Astrocyte of the cerebellum (primary cell): ENCODE data around the gene DISP3.

ENCODE experiments used
- DNase-seq: peaks from one replicate; pipeline ENCODE4 v3.0.0-alpha.2; 2011; ENCODE audit warnings: low read depth
- H3K4me3 ChIP-seq: 2 replicates; pipeline ENCODE4 v1.5.1; 2011; ENCODE audit warnings: mild to moderate bottlenecking, low read depth, low read length, moderate library complexity
- CTCF ChIP-seq: IDR thresholded peaks from 2 replicates; pipeline ENCODE4 v1.5.1; 2012; ENCODE audit warnings: low read length, low read depth, moderate library complexity, mild to moderate bottlenecking; ENCODE audit errors: missing control alignments
- in situ Hi-C: cut with HindIII; loops from 2 replicates; pipeline ENCODE4 v1.10.0; 2017; ENCODE audit warnings: low sequenced_read_pairs

The DISP3 gene

DNA sequence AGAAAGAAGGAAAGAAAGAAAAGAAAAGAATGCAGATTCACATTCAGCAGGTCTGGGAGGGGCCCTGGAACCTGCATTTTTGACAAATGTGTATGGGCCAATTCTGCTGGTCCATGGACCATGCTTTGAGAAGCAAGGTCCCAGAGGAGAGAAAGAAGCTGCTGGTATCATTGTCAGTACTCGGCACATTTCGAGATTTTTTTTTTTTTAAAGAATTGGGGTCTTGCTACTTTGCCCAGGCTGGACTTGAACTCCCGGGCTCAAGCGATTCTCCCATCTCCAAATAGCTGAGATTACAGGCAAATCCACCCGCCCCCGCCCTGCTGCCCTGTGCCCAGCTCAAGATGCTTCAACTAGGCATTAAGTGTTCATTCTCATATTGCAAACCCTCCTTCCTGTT lies 13.6 kb upstream of the DISP3 start:
- H3K4me3 ChIP-seq, result no peak overlapping the region
- DNase-seq, result no peak
- in situ Hi-C loops, result no loop called here
- no peak for TF ChIP-seq CTCF

DNA sequence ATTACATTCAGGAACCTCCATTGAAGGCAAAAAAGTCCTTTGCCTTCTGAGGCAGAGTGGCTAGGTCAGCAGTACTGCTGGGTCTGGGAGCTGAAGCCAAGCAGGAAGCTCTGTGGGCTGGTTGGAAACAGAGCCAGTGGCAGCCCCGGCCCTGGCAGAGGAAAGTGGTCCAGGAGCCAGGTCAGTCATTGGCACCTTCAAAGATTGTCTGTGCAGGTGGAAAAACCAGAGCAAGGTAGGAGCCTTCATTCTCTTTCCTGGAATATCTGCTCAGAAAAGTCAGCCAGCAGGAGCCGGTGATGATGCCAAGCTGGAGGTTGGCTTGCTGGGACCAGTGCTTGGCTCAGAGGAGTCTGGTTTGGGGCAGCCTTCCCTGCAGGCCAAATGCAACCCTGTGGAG lies 12.5 kb upstream of the DISP3 start:
- TF ChIP-seq CTCF, result no peak
- in situ Hi-C loops, result no loop called here
- no peak for DNase-seq
- H3K4me3 ChIP-seq, result no peak overlapping the region

DNA sequence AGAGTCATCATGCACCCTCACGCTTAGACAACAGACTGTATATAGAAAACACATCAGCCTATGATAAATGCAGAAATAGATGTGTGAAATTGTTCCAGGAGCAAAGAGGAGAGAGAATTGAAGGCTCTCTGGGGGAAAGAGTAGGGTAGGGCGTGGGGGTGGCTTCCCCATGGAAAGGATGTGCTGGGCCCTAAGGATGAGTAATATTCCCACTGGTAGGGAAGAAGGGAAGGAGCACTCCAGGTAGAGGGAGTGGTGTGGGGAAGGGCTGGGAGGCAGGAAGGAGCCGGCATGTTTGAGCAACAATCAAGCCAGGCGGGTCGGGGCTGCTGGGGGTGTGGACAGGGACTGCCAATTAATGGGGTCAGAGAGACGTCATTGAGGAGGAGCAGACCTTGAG lies 10.1 kb upstream of the DISP3 start:
- no peak for TF ChIP-seq CTCF
- no peak for DNase-seq
- H3K4me3 ChIP-seq, result no peak overlapping the region
- in situ Hi-C loops, result no loop called here

DNA sequence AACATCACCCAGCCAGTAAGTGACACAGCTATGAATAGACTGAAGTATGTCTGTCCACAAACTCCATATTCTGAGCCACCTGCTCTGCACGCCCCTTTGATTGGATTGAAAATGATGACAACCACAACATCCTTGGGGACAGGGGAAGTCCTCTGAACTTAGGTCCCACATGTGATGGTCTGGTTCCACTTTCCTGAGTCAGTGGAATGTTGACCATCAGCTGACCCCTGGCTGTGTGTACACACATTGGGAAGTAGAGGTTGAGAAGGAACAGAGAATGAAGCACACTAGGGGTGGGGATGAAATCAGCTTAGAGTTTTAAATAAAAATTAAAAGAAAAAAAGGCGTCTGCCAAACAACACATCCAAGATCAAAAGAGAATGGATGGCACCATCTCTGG lies 8.0 kb upstream of the DISP3 start:
- TF ChIP-seq CTCF, result no peak
- DNase-seq, result no peak
- H3K4me3 ChIP-seq, result no peak overlapping the region
- in situ Hi-C loops, result no loop called here

GRCh38 chr1:11471473-11471872 lies 7.5 kb upstream of the DISP3 start:
- no peak for DNase-seq
- TF ChIP-seq CTCF, result no peak

GRCh38 chr1:11472284-11472683 lies 6.7 kb upstream of the DISP3 start:
- in situ Hi-C loops, result no loop called here
- no peak for TF ChIP-seq CTCF
- no peak for DNase-seq
- no peak overlapping the region for H3K4me3 ChIP-seq

More at GRCh38 chr1:11471473-11471872, 7.5 kb upstream of the DISP3 start:
- no peak overlapping the region for H3K4me3 ChIP-seq
- in situ Hi-C loops, result no loop called here

GRCh38 chr1:11472741-11473140 lies 6.2 kb upstream of the DISP3 start:
- TF ChIP-seq CTCF, result no peak
- in situ Hi-C loops, result no loop called here

More at GRCh38 chr1:11472741-11473140, 6.2 kb upstream of the DISP3 start:
- no peak for DNase-seq
- no peak overlapping the region for H3K4me3 ChIP-seq
